Upper lobe of left lung (tissue), 4 donors: ENCODE data around the gene SERPINB13.

Experiments used
- EP300 ChIP-seq, 4 donors: sonication (generic); formaldehyde crosslinking; IDR thresholded peaks; one replicate each; pipeline ENCODE4 v1.5.1; 2017; ENCODE audit warnings: antibody characterized with exemption in 4 of 4, control low read depth in 2 of 4
- POLR2A ChIP-seq, 4 donors: fragments of 450-650 bp; IDR thresholded peaks; one replicate each; pipeline ENCODE4 v1.5.1; 2016 to 2017; ENCODE audit warnings: antibody characterized with exemption in 4 of 4, mild to moderate bottlenecking in 2 of 4
- POLR2AphosphoS5 ChIP-seq, 2 donors: sonication (generic); formaldehyde crosslinking; IDR thresholded peaks; one replicate each; pipeline ENCODE4 v1.5.1; 2017; ENCODE audit warnings: antibody characterized with exemption in 2 of 2
- TF ChIP-seq, protein P1 (sequence below), 6 experiments: fragments of 450-650 bp in 4 of 6; fragments of 200-600 bp in 2 of 6; sonication (generic) in 2 of 6; IDR thresholded peaks; one replicate each; pipeline ENCODE4 v1.5.1; 2016 to 2019; ENCODE audit warnings: antibody characterized with exemption in 6 of 6

DNA sequence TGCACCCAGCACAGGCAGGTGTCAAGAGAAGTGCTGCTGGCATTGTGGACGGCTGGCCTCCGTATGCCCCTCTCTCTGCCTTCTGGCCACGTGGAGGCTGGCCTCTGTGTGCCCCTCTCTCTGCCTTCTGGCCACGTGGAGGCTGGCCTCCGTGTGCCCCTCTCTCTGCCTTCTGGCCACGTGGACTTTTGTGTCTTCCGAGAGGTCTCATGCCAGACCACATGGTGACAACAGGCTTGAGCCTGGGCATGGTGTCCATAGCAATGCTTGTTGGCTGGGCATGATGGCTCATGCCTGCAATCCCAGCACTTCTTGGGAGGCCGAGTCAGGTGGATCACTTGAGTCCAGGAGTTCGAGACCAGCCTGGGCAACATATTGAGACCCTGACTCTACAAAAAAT is 19.3 kb upstream of the SERPINB13 start:
- no peak for TF ChIP-seq POLR2AphosphoS5 (IDR thresholded peaks at IDR 0.05)
- TF ChIP-seq, protein P1, sequence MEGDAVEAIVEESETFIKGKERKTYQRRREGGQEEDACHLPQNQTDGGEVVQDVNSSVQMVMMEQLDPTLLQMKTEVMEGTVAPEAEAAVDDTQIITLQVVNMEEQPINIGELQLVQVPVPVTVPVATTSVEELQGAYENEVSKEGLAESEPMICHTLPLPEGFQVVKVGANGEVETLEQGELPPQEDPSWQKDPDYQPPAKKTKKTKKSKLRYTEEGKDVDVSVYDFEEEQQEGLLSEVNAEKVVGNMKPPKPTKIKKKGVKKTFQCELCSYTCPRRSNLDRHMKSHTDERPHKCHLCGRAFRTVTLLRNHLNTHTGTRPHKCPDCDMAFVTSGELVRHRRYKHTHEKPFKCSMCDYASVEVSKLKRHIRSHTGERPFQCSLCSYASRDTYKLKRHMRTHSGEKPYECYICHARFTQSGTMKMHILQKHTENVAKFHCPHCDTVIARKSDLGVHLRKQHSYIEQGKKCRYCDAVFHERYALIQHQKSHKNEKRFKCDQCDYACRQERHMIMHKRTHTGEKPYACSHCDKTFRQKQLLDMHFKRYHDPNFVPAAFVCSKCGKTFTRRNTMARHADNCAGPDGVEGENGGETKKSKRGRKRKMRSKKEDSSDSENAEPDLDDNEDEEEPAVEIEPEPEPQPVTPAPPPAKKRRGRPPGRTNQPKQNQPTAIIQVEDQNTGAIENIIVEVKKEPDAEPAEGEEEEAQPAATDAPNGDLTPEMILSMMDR (IDR thresholded peaks at IDR 0.05), result no peak
- TF ChIP-seq EP300 (IDR thresholded peaks at IDR 0.05), result no peak
- no peak for TF ChIP-seq POLR2A (IDR thresholded peaks at IDR 0.05)
